Measurements from ENCODE around the gene LLCFC1.

- TF ChIP-seq SIN3A (IDR thresholded peaks at IDR 0.05; ENCODE audit: borderline replicate concordance, insufficient read depth, low read length) (no peak), POLR2AphosphoS5 (IDR thresholded peaks at IDR 0.05; ENCODE audit: low read depth, low read length) (no peak), REST (IDR thresholded peaks at IDR 0.05; ENCODE audit: insufficient read depth in 1 of 2, low read depth in 2 of 2, low read length in 2 of 2) (no peak), TAF1 (IDR thresholded peaks at IDR 0.05; ENCODE audit: borderline replicate concordance, insufficient read depth, low read length) (no peak)
These were observed 4.5 kb downstream of the LLCFC1 start for GRCh38 chr7:142943706-142944268.
